Esophagus squamous epithelium (tissue), 5 donors: ENCODE data around the gene CCDC85C. TPM values are rescaled to one million over a fixed set of nuclear protein-coding genes. Genes with fewer than 3 reads are reported as not detected.

Experiments
- DNase-seq: peaks from one replicate; lab custom pipeline; 2025; lab: John Stamatoyannopoulos, UW
- H3K27ac ChIP-seq, 4 donors: fragments of 200-600 bp; sonication (generic); one replicate each; pipeline ENCODE4 v1.5.1; 2016 to 2019; ENCODE audit warnings: mild to moderate bottlenecking in 1 of 4
- H3K27me3 ChIP-seq, 4 donors: fragments of 200-600 bp; sonication (generic); 1 replicate in 3 of 4; 2 replicates in 1 of 4; pipeline versions ENCODE4 v1.5.1 to v1.6.0; 2017 to 2021; ENCODE audit warnings: antibody characterized with exemption in 1 of 4
- H3K36me3 ChIP-seq, 3 donors: fragments of 200-600 bp; sonication (generic); one replicate each; pipeline ENCODE4 v1.5.1; 2016 to 2019
- H3K4me1 ChIP-seq, 3 donors: fragments of 200-600 bp; sonication (generic); one replicate each; pipeline ENCODE4 v1.5.1; 2017 to 2019
- H3K4me3 ChIP-seq, 4 donors: fragments of 200-600 bp; sonication (generic); 1 replicate in 3 of 4; 2 replicates in 1 of 4; pipeline ENCODE4 v1.5.1; 2016 to 2019; ENCODE audit warnings: mild to moderate bottlenecking in 2 of 4, moderate library complexity in 1 of 4
- H3K9me3 ChIP-seq, 3 donors: fragments of 200-600 bp; sonication (generic); one replicate each; pipeline ENCODE4 v1.5.1; 2016 to 2019
- POLR2A ChIP-seq, 4 donors: fragments of 450-650 bp; IDR thresholded peaks; one replicate each; pipeline ENCODE4 v1.6.1; 2017; ENCODE audit warnings: antibody characterized with exemption in 4 of 4, mild to moderate bottlenecking in 4 of 4, moderate library complexity in 3 of 4
- WGBS, 2 donors: methylation state at CpG; one replicate each; pipeline ENCODE4 v1.1.5; 2018; 5-methylcytosine and 5-hydroxymethylcytosine counted together
- intact Hi-C: fragments of 100-400 bp; cut with DNase I; formaldehyde crosslinking; loops from one replicate; pipeline ENCODE4 v1.15.0; 2022
- total RNA-seq, 4 donors: library from RNA; depleted of rRNA; stranded (reverse); fragments of >200 nt; gene quantifications; one replicate each; pipeline ENCODE4 v1.1.0, GENCODE V29; 2016
- TF ChIP-seq, protein P1 (sequence below), 6 experiments: fragments of 450-650 bp in 4 of 6; fragments of 200-600 bp in 2 of 6; sonication (generic) in 2 of 6; IDR thresholded peaks; one replicate each; pipeline ENCODE4 v1.5.1; 2016 to 2019; ENCODE audit warnings: antibody characterized with exemption in 6 of 6, mild to moderate bottlenecking in 4 of 6, moderate library complexity in 4 of 6
- donor health status: DM: yes; HTN: yes; CAD: no.

Gene CCDC85C
- total RNA-seq, 4 donors from 2014 or later = 23.4 to 52.0 (median 27.1) TPM

DNA sequence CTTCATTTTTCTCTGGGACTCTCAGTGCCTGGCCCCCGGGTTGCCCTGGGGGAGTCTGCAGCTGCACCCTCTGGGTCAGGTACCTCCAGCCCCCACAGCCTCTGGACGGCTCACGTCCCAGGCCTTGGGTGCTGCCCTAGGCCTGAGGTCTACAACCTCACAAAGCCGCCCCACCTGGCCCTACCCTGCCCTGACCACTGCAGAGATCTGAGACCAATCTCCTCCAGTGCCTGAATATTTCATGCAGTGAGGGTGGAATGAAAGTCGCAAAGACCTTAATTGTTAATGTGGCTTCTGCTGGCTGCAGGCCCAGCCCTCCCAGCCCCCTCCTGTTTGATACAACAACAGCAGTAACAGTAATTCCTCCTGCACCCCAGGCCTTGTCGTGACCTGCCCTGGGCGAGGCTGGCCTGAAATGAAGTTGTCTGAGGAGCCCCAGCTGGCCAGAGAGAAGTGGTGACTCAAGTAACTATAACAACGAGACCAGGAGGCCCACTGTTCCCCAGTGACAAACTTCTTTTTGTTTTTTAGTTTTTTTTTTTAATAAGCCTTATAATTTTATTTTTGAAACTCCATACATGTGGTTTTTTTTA lies 8.8 kb upstream of the CCDC85C start:
- H3K4me1 ChIP-seq = peaks cover 14 to 50% (median 35%) of the 10 kb centered on the region in 3 donors
- no peak for DNase-seq
- no peaks in the 10 kb centered on the region for H3K9me3 ChIP-seq
- H3K27ac ChIP-seq = peak overlapping the region; percentile 73 to 90 (median 84)
- no peak for TF ChIP-seq POLR2A (IDR thresholded peaks at IDR 0.05)
- TF ChIP-seq, protein P1, sequence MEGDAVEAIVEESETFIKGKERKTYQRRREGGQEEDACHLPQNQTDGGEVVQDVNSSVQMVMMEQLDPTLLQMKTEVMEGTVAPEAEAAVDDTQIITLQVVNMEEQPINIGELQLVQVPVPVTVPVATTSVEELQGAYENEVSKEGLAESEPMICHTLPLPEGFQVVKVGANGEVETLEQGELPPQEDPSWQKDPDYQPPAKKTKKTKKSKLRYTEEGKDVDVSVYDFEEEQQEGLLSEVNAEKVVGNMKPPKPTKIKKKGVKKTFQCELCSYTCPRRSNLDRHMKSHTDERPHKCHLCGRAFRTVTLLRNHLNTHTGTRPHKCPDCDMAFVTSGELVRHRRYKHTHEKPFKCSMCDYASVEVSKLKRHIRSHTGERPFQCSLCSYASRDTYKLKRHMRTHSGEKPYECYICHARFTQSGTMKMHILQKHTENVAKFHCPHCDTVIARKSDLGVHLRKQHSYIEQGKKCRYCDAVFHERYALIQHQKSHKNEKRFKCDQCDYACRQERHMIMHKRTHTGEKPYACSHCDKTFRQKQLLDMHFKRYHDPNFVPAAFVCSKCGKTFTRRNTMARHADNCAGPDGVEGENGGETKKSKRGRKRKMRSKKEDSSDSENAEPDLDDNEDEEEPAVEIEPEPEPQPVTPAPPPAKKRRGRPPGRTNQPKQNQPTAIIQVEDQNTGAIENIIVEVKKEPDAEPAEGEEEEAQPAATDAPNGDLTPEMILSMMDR (IDR thresholded peaks at IDR 0.05) = no peak
- no peaks in the 10 kb centered on the region for H3K36me3 ChIP-seq
- intact Hi-C loops = no loop called here
- H3K4me3 ChIP-seq = no peak overlapping the region
- 37 to 49% methylated on average over 3 to 8 of the region's 8 CpGs for WGBS, 2 donors
- H3K27me3 ChIP-seq = no peaks in the 10 kb centered on the region

DNA sequence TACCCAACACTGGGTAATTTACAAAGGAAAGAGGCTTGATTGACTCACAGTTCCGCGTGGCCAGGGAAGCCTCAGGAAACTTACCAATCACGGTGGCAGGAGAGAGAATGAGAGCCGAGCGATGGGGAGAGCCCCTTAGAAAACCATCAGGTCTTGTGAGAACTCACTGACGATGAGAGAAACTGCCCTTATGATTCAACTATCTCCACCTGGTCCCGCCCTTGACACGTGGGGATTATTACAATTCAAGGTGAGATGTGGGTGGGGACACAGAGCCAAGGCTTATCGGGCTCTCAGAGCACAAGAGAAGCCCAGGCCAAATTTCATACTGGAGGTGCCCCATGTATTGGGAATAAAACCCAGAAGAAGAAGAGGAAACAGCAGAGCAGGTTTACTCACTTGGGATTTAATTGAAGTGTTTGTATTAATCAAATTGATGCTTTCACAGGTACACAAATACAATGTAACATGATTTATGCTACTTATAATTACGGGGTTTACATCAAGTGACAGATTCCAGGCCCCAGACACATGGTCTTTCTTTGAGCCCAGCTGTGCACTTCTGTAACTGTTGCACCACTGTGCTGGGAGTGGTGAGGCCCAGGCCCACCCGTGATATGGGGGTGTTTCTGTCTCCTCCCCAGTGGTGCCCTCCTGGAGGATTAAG lies 8.2 kb upstream of the CCDC85C start:
- TF ChIP-seq POLR2A (IDR thresholded peaks at IDR 0.05) = no peak
- TF ChIP-seq, protein P1 (IDR thresholded peaks at IDR 0.05) = no peak
- H3K36me3 ChIP-seq = no peaks in the 10 kb centered on the region
- WGBS, 2 donors = 29 to 51% methylated on average over 11 of the region's 11 CpGs
- DNase-seq = no peak
- intact Hi-C loops = no loop called here
- no peaks in the 10 kb centered on the region for H3K9me3 ChIP-seq
- H3K27me3 ChIP-seq = no peaks in the 10 kb centered on the region
- H3K4me1 ChIP-seq = peaks cover 14 to 50% (median 35%) of the 10 kb centered on the region in 3 donors
- H3K4me3 ChIP-seq = no peak overlapping the region
- peak overlapping the region; percentile 73 to 90 (median 84) for H3K27ac ChIP-seq

DNA sequence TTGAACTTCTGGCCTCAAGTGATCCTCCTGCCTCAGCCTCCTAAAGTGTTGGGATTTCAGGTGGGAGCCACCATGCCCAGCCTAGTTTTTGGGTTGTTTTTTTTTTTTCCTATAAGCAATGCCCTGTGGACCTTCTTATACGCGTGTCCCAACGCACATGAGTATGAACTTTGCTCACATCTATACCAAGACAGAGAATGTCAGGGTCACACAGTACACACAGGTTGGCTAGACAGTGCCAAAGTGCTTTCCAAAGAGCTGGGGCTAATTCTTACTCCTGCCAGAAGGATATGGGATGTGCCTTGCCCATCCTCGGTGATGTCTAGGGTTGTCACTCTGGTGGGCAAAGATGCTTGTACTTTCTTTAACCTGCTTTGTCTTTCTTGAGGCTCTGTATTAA lies 7.6 kb upstream of the CCDC85C start:
- WGBS, 2 donors = 44 to 86% methylated on average over 1 to 4 of the region's 4 CpGs
- intact Hi-C loops = no loop called here
- Histone ChIP-seq H3K27me3 (no peaks in the 10 kb centered on the region), H3K36me3 (no peaks in the 10 kb centered on the region), H3K9me3 (no peaks in the 10 kb centered on the region), H3K4me1 (peaks cover 14 to 50% (median 35%) of the 10 kb centered on the region in 3 donors), H3K27ac (peak overlapping the region; percentile 56 to 90 (median 84)), H3K4me3 (no peak overlapping the region)
- no peak for TF ChIP-seq POLR2A (IDR thresholded peaks at IDR 0.05)
- TF ChIP-seq, protein P1 (IDR thresholded peaks at IDR 0.05) = no peak
- no peak for DNase-seq

DNA sequence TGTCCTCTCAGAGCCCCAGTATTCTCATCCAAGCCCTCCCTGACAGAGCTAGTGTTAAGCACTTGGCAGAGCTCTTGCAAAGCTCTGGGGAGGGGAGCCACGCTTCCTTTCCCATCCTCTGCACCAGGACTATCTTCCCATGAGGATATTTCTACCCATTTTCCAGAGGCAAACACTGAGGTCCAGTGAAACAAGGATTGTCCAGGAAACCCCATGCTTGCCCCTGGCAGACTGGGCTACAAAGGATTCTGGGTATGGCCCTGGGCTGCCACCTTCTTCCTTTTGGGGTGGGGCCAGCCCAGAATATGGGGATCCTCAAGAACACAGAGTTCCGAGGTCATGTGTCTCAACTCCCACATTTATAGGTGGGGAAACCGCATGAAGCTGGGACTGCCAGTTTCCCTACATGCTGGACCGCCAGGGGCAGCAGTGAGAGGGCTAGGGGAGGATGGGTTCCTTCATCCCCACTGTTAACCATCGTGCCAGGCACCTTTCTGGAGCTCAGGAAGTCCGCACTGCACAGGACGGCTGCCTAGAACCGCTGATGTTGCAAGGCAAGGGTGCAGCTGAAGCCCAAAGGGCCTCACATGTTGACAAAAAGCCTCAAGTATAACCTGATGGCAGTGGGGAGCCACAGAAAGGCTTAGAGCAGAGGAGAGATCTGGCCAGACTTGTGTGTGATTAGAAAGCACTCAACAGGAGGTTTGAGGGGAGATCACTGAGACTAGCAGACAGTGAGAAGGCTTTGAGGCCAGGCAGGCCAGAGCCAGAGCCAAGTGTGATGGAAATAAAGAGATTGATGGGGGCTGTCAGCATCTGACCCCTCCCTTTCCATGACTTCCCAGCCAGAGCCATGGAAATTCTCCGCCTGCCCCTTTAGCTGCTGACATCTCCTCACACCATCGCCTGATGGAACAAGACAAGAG lies 5.5 kb upstream of the CCDC85C start:
- no peak for DNase-seq
- no peaks in the 10 kb centered on the region for H3K27me3 ChIP-seq
- intact Hi-C loops = no loop called here
- H3K4me3 ChIP-seq = no peak overlapping the region
- H3K27ac ChIP-seq = no peak overlapping the region
- no peaks in the 10 kb centered on the region for H3K36me3 ChIP-seq
- TF ChIP-seq POLR2A (IDR thresholded peaks at IDR 0.05) = no peak
- TF ChIP-seq, protein P1 (IDR thresholded peaks at IDR 0.05) = peak in 5 of 6 experiments; percentile 14 to 46 (median 22)
- no peaks in the 10 kb centered on the region for H3K9me3 ChIP-seq
- peaks cover 13 to 49% (median 27%) of the 10 kb centered on the region in 3 donors for H3K4me1 ChIP-seq
- 57 to 73% methylated on average over 3 to 7 of the region's 10 CpGs for WGBS, 2 donors
